Cardiac septum (tissue), 1 donor: ENCODE results near the gene HSPB1. TPM values are rescaled to one million over a fixed set of nuclear protein-coding genes. Genes with fewer than 3 reads are reported as not detected.
"Not testable (repeated sequence)": the region's sequence is repeated elsewhere in the genome, so short reads cannot be mapped to it uniquely, and the experiment has no call there.

Experiments
- DNase-seq: peaks from one replicate; pipeline ENCODE4 v3.0.0-alpha.2; 2020; ENCODE audit warnings: low spot score
- intact Hi-C: fragments of 100-400 bp; cut with DNase I; formaldehyde crosslinking; loops from one replicate; pipeline ENCODE4 v1.14.0; 2022
- total RNA-seq: library from RNA; stranded (reverse); fragmentation: NEBNext Ultra II Directional; extraction: Animal tissue kit (Norgen Biotek cat#: 25700); gene quantifications from one replicate; pipeline ENCODE4 v1.2.1, GENCODE V29; 2021
- donor health status: DM: no; HTN: no; CAD: no.

HSPB1 gene
- total RNA-seq, 1 donor from 2014 or later = 2,571 TPM

GRCh38 chr7:76280408-76280807 lies 22.1 kb upstream of the HSPB1 start:
- no peak for DNase-seq
- intact Hi-C loops = no loop called here

GRCh38 chr7:76281006-76281705 lies 21.3 kb upstream of the HSPB1 start:
- no peak for DNase-seq
- intact Hi-C loops = no loop called here

GRCh38 chr7:76281706-76282343 lies 20.6 kb upstream of the HSPB1 start:
- no peak for DNase-seq
- intact Hi-C loops = no loop called here

DNA sequence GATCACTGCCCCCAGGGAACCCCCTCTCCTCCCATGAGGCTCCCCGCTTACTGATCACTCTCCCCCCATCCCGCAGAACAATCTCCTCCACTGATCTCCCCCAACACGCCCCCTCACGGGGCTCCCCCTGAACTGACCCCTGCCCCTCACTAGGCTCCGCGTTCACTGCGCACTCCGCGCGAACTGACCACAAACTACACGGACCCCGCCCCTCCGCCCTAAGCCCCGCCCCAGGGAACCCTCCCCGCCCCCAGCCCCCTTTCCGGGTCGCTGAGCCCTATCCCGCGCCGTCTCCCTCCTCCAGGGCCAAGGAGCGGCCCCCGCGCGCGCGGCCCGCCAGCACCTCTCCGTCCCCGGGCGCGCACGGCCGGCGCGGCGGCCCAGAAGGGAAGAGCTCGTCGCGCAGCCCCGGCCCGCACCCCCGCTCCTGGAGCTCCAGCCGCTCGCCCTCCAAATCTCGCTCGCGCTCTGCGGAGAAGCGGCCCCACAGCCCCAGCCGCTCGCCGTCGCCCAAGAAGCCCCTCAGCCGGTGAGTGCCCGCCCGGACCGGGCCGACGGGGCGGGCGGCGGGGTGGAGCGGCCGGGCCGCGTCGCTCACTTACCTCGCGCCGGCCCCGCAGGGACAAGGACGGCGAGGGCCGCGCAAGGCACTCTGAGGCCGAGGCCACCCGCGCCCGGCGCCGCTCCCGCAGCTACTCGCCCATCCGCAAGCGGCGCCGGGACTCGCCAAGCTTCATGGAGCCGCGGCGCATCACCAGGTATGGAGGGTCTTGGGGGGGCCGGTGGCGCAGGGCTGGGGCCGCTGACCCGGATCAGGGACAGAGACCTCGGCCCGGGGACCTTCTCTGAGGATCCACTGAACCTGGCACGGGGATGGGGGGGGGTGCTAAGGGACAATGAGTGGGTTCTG lies 19.9 kb upstream of the HSPB1 start:
- DNase-seq = no peak
- intact Hi-C loops = no loop called here

DNA sequence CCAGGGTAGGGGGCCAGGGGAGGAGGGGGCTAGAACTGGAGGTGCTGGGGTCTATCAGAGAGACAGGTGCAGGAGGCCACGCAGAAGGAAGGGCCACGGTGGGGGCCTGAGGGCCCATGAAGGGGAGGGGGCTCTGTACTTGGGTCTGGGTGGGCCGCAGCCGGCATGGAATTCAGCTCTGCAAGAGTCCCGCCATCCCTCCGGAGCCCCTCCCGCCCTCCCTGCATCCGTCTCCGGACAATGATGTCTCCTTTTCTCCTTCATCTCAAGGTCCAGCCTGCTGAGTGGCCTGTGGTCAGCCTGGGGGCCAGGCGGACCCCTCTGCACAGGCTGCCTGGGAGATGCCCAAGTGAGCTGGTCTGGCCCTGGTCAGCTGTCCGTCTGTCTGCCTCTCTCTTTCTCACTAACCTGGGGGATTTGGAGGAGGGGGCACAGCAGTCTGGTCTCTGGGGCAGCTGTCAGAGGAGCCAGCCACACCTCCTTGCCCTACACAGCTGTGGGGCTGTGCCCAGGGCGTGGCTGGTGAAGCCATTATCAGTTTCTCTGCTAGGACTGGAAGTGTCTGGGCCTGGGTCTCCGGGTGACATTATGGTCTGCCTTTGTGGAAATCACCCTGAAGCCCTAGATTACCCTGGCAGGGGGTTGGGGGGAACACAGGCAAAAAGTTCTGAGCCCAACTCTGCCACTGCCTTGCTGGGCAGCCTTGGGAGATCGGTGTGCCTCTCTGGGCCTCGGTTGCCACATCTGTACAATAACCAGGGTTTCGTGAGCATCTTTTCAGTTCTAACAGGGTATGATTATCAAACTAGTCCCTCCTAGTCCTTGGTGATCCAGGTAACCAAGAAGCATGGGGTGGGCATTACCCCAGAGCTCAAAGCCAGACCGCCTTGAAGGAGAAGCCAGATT lies 19.0 kb upstream of the HSPB1 start:
- intact Hi-C loops = no loop called here
- no peak for DNase-seq

- intact Hi-C loops = no loop called here
- no peak for DNase-seq
These were observed 16.7 kb upstream of the HSPB1 start for GRCh38 chr7:76285604-76286374.

GRCh38 chr7:76286842-76287403 lies 15.6 kb upstream of the HSPB1 start:
- DNase-seq = no peak
- intact Hi-C loops = no loop called here

GRCh38 chr7:76290847-76291350 lies 11.6 kb upstream of the HSPB1 start:
- intact Hi-C loops = loop anchor here (1.0 kb wide), 1 partner anchor 23 kb away; no protein-coding TSS in a partner anchor

GRCh38 chr7:76291351-76292212 lies 10.9 kb upstream of the HSPB1 start:
- DNase-seq = peak; percentile 95
- intact Hi-C loops = loop anchor here (1.0 kb wide), 1 partner anchor 23 kb away; no protein-coding TSS in a partner anchor

More at GRCh38 chr7:76290847-76291350, 11.6 kb upstream of the HSPB1 start:
- not testable (repeated sequence) for DNase-seq

DNA sequence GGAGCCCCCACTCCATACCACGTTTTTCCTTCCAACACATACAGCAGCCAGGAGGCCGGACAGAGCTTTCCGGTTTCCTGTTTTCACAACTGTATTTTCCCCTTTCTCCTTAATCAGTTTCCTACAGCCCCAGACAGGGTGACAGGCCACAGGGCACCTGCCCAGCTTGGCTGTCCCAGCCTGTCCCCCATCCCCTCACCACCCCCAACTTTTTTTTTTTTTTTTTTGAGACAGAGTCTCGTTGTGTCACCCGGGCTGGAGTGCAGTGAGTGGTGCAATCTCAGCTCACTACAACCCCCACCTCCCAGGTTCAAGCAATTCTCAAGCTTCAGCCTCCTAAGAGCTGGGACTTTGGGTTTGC lies 10.3 kb upstream of the HSPB1 start:
- DNase-seq = no peak
- intact Hi-C loops = no loop called here

GRCh38 chr7:76292911-76293310 lies 9.6 kb upstream of the HSPB1 start:
- intact Hi-C loops, DNase-seq: not testable (repeated sequence)

DNA sequence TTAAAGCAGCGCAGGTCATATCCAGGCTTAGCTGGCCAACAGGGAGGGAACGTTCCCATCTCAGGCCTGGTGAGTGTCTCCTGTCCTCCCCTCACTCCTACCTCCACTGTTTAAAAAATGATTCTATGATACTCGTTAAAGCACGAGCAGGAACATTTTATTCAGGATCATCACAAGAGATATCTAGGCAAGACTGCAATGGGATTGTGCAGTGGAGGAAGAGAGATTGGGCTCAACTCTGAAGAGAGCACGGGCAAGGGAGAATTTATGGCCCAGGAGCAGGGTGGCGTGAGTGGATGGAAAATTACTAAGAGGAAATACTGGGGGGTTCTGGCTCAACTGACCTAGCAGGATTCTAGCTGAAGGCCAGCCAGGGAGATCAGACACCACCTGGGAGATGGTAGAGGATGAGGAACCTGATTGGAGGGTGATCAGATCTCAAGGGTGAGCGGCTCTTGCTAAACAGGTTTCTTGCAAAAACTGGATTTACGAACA lies 9.0 kb upstream of the HSPB1 start:
- DNase-seq = no peak
- intact Hi-C loops = no loop called here

DNA sequence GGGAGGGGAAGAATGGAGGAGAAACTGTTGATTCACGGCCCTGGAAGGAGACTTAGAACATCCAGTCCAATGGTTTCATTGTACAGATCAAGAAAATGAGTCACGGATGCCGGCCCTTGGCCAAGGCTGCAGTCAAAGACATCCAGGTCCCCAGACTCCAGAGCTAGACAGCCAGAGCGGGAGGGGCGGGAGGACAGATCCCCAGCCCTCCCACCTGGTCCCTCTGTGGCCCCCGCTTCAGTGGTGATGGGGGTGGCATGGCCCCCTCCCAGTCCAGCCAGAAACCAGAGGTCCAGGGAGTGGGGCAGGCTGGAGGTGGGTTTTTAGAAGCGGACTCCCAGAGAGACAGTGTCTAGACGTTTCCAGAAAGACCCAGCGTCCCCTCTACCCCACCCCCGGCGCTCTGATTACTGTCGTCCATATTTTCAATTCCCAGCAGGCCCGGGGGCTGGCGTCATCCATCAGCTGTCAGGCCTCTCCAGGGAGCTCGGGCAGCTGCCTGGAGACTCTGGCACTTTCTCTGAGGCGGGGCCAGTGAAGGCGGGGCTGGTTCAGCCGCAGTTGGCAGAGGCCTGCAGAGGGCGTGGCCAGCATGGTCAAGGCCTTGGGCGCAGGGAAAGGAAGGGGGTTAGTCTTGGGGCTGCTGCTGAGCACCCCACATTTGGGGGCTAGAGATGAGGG lies 8.0 kb upstream of the HSPB1 start:
- intact Hi-C loops = loop anchor here (1.0 to 2.0 kb wide), 2 partner anchors 8 to 64 kb away; partner anchors contain the start of genes HSPB1 and YWHAG
- DNase-seq = peak; percentile 97

- intact Hi-C loops = no loop called here
- no peak for DNase-seq
These were observed 5.4 kb upstream of the HSPB1 start for GRCh38 chr7:76296743-76297740.

- DNase-seq = no peak
- intact Hi-C loops = no loop called here
These were observed 2.2 kb upstream of the HSPB1 start for GRCh38 chr7:76300166-76300731.
